GOT3 (cell line): Measurements from ENCODE around the gene PLCH1.

ENCODE experiments used
- DNase-seq: peaks from one replicate; lab custom pipeline; 2025; ENCODE audit warnings: mixed read lengths; lab: John Stamatoyannopoulos, UW

The PLCH1 gene

DNA sequence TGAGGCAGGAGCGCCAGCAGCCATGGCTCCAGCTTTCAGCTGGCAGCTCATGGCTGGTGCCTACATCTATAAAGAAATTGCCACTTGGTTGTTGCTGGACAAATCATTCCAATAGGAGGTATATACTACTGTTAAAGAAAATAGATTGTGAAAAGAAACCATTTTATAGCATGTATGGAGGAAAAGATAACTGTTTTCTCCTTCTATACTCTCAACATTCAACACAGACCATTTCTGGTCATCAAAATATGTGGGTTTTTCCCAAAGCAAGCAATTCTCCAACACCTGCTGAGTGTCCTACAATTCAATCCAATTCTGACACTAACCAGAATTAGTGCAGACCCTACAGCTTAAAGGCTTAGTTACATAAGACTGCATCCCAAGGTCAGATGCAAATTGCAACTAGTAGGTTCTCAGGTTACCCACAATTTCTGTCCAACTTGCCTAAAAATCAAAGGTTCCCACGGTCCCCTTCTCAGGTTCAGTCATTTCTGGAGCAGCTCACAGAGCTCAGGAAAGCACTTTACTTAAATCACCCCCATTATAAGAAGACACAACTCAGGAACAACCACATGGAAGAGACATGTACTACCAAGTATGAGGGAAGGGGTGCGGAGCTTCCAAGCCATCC, 409.0 kb downstream of the PLCH1 start:
- no peak for DNase-seq

GRCh38 chr3:155334914-155335723, 409.8 kb downstream of the PLCH1 start:
- no peak for DNase-seq

DNA sequence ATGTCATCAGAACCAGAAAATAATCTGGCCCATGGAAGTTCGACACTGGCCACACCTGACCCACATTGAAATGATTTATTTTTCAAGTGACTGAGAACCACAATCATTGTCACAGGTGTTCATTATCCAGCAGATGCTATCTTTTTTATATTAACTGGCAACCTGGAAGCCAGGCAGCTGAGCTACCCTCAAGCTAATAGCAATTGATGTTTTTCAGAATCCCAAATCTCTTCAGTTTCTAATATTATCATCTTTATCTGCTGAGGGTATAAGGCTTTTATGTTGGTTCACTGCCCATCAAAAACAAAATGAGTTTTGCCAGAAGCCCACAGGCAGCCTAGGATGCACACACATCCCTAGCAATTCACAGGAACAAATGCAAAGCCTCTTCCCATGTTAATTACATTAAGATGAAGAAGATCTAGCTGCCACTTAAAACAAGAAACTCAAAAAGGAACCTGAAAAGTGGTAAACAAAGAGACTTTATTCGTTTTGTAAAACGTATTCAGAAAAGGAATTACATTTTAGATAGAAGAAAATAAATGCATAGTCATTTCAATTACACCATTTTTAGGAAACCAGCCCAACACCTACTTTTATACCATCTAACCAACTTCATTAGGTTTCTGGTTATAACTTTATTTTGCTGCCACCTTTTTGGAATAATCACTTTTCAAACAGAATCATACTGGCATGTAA, 410.5 kb downstream of the PLCH1 start:
- DNase-seq, result no peak

- DNase-seq, result no peak
Observed at GRCh38 chr3:155332716-155333115, 412.2 kb downstream of the PLCH1 start.

DNA sequence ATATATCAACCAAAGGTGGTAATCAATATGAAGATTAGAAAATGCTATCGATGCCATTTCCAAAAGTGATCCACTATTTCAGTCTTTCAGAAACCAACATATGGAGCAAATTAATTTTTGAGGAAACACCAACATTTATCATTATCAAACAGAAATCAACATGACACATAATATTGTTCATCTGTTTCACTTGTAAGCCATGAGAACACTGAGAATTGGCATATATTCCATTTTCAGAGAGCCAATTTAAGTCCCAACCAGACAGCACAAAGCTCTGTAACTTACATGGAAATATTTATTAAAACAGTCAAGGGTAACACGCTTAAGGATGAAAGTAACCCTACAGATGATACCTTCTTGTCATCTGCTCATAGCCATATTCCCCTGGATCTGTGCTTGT, 413.8 kb downstream of the PLCH1 start:
- no peak for DNase-seq

- no peak for DNase-seq
Observed at GRCh38 chr3:155330370-155330769, 414.5 kb downstream of the PLCH1 start.

- no peak for DNase-seq
Observed at GRCh38 chr3:155329513-155330048, 415.3 kb downstream of the PLCH1 start.

DNA sequence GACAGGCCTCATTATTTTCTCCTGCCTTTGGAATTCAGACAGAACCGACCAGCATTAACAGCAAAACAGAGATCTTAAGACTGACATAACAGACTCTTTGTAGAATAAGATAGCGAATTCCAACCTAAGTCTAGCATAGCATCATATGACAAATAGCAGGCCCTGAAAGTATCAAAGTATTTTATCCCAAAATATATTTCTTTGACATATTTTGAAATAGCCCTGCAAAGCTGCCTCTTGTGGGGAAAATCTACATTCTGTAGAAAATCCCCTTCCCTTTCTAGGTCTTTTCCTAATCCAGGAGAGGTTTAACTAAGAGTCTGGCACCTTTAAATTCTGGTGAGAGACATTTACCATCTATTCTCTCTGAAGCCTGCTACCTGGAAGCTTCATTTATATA, 417.0 kb downstream of the PLCH1 start:
- no peak for DNase-seq

- DNase-seq, result no peak
Observed at GRCh38 chr3:155327430-155327829, 417.4 kb downstream of the PLCH1 start.

DNA sequence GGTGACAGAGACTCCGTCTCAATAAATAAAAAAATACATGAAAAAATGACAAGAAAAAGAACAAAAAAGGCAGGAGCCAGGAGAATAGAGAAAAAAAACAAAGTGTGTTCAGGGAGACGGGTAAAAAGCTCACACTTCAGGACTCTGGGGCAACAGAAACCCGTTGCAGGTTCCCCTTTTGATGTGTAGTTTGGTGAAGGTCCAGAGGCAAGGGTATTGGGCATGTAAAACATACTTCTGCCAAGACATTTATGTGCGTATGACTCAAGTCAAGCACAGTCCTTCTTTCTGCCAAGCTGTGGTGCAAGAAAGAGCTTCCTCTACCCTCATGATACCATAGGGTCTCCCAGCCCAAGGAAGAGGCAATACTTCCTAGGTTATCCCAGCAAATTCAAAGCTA, 418.0 kb downstream of the PLCH1 start:
- DNase-seq, result no peak

DNA sequence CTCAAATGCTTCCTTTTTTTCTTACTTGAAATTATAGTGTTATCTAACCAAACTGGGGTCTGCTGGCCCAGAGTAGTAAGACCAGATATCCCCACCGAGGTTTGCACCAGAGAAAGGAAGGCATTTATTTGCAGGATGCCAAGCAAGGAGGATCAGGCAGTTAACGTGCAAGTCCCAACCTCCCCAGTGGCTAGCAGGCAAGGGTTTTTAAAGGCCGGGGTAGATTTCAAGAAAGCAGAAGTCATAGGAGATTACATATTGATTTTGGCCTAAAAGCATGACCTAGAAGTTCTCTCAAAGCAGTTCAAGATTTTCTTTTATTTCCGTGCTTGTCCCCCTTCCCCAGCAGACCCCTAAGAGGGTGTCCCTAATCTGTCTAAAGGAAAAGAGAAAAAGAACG, 418.6 kb downstream of the PLCH1 start:
- no peak for DNase-seq
